Measurements from ENCODE around the gene PFKL.

The PFKL gene

DNA sequence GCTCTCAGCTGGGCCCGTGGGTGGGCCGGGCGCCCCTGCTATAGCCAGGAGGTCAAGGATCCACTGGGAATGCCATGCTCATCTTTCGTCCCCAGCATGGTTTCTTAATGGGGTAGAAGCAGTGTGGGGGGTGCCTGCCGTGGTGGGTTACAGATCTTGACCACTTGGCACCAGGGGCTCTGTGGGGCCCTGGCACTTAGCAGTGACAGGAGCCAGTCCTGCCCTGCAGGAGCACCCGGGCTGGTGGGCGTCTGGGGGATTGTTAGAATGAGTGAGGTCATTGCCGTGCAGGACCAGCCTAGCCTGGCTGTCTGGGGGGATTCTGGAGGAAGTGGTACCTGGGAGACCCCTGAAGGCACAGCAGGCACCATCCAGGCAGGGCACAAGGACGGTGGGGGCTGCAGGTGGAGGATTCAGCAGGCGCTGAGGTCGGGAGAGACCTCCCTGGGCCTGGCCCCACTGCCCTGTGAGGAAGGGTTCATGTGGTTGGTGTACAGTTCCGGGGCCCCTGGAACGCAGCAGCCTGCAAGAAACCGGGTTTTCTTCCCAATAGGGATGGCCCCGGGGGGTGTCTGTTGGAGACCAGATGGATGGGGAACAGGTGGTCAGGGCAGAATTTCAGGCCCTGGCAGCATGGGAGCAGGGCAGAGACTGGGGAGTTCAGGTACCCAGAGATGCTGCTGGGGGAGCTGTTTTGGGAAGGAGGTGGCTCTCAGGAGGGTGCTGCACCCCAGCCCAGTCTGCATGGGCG is 9.4 kb upstream of the PFKL start:
- Histone ChIP-seq H3K9me3 (ENCODE audit: control insufficient read depth in 2 of 2, low read length in 2 of 2) (no peaks in the 10 kb centered on the region), H3K9ac (ENCODE audit: low read length in 2 of 2) (no peak overlapping the region), H3K36me3 (ENCODE audit: control insufficient read depth in 2 of 2, insufficient read depth in 2 of 2, low read length in 2 of 2) (no peaks in the 10 kb centered on the region), H3K27ac (ENCODE audit: low read length) (no peak overlapping the region), H3K4me3 (ENCODE audit: low read length in 2 of 2) (no peak overlapping the region), H3K4me1 (ENCODE audit: control insufficient read depth, insufficient read depth, low read length) (peaks cover 10% of the 10 kb centered on the region), H3K27me3 (ENCODE audit: control insufficient read depth in 1 of 2, insufficient read depth in 2 of 2, low read length in 2 of 2) (peaks cover 15 to 28% of the 10 kb centered on the region in 2 donors)

DNA sequence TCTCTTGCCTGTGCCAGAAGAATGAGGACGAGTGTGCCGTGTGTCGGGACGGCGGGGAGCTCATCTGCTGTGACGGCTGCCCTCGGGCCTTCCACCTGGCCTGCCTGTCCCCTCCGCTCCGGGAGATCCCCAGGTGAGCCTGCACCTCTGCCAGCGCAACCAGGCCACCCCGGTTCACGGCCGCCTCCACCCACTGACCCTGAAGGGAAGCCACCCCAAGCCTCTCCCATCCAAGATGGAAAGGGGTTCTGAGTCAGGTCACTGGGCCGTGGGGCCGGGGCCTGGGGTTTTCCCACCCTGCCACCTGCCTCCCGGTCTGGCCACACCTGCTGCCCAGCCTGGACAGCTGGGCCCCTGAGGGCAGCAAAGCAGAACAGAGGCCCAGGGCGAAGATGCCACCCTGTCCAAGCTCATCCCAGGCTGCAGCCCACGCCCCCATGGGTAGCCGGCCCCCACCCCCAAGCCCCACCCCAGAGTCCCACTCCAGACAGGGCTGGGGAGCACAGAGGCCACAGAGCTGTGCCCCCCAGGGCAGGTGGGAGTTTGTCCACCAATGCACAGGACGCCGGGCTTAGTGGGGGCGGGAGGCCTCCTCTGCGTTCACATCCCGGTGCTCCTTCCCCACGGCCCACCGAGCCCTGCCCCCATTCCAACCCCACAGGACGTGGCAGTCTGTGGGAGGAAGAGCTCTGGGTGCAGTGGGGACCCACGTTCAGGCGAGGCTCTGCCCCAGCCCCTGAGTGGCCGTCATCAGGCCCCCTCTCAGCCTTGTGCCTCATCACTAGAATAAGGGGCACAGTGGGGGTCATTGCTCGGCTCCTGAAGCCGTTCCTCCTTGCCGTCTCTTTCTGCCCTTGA is 8.5 kb upstream of the PFKL start:
- Histone ChIP-seq H3K36me3 (ENCODE audit: control insufficient read depth in 2 of 2, insufficient read depth in 2 of 2, low read length in 2 of 2) (no peaks in the 10 kb centered on the region), H3K9me3 (ENCODE audit: control insufficient read depth in 2 of 2, low read length in 2 of 2) (no peaks in the 10 kb centered on the region)

DNA sequence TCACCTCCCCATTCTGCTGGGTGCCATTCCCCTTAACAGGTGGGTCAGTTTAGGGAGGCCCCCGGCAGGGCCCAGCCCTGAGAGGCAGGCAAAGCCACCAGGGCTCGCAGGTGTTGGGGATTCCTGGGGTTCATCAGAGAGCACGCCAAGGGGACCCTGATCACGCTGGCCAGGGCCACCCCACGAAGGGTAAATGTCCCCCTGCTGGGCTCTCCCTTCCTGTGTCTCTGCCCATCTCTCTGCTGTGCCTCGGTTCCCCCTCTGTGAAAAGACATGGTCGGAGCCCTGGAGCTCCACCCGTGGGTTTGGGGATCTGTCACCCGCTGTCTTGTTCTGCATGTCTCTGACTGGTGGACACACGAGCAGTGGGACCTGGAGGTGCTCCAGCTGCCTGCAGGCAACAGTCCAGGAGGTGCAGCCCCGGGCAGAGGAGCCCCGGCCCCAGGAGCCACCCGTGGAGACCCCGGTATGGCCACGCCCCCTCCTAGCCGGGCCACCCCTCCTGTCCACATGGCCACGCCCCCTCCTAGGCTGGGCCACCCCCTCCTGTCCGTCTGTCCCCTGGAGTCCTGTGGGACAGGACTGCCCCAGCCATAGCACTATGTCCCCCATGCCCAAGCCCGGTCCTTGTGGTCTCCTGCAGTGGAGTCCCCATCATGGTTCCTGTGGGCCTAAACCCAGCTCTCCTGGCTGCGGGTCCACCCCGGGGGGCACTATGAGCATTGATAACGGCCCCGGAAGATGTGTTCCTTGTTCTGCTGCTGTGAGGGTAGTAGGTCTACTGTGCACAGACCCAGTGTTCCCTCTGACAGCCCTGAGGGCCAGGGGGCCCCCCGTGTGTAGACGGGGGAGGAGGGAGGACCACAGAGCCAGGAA is 7.7 kb upstream of the PFKL start:
- H3K27ac ChIP-seq (ENCODE audit: low read length): no peak overlapping the region
- no peaks in the 10 kb centered on the region for H3K9me3 ChIP-seq (ENCODE audit: control insufficient read depth in 2 of 2, low read length in 2 of 2)
- H3K9ac ChIP-seq (ENCODE audit: low read length in 2 of 2): no peak overlapping the region
- H3K4me3 ChIP-seq (ENCODE audit: low read length in 2 of 2): no peak overlapping the region
- no peaks in the 10 kb centered on the region for H3K36me3 ChIP-seq (ENCODE audit: control insufficient read depth in 2 of 2, insufficient read depth in 2 of 2, low read length in 2 of 2)
- peaks cover 11% of the 10 kb centered on the region for H3K4me1 ChIP-seq (ENCODE audit: control insufficient read depth, insufficient read depth, low read length)
- H3K27me3 ChIP-seq (ENCODE audit: control insufficient read depth in 1 of 2, insufficient read depth in 2 of 2, low read length in 2 of 2): peaks cover 11 to 24% of the 10 kb centered on the region in 2 donors

More for the DNA sequence above, 8.5 kb upstream of the PFKL start:
- Histone ChIP-seq H3K9ac (ENCODE audit: low read length in 2 of 2) (no peak overlapping the region), H3K4me3 (ENCODE audit: low read length in 2 of 2) (no peak overlapping the region), H3K27me3 (ENCODE audit: control insufficient read depth in 1 of 2, insufficient read depth in 2 of 2, low read length in 2 of 2) (peaks cover 15 to 28% of the 10 kb centered on the region in 2 donors), H3K27ac (ENCODE audit: low read length) (no peak overlapping the region), H3K4me1 (ENCODE audit: control insufficient read depth, insufficient read depth, low read length) (peaks cover 11% of the 10 kb centered on the region)

DNA sequence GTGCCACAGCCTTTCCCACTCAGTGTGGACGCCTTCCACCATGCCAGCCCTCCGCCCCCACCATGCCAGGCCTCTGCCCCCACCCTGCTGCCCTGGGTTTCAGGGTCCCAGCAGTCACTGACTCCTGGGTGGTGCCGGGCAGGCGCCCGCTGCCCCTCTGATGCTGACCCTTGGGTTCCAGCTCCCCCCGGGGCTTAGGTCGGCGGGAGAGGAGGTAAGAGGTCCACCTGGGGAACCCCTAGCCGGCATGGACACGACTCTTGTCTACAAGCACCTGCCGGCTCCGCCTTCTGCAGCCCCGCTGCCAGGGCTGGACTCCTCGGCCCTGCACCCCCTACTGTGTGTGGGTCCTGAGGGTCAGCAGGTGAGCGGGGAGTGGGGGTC is 7.0 kb upstream of the PFKL start:
- Histone ChIP-seq H3K36me3 (ENCODE audit: control insufficient read depth in 2 of 2, insufficient read depth in 2 of 2, low read length in 2 of 2) (no peaks in the 10 kb centered on the region), H3K27me3 (ENCODE audit: control insufficient read depth in 1 of 2, insufficient read depth in 2 of 2, low read length in 2 of 2) (peaks cover 9 to 18% of the 10 kb centered on the region in 2 donors), H3K4me3 (ENCODE audit: low read length in 2 of 2) (no peak overlapping the region), H3K9ac (ENCODE audit: low read length in 2 of 2) (no peak overlapping the region), H3K9me3 (ENCODE audit: control insufficient read depth in 2 of 2, low read length in 2 of 2) (no peaks in the 10 kb centered on the region), H3K4me1 (ENCODE audit: control insufficient read depth, insufficient read depth, low read length) (peaks cover 16% of the 10 kb centered on the region), H3K27ac (ENCODE audit: low read length) (no peak overlapping the region)

DNA sequence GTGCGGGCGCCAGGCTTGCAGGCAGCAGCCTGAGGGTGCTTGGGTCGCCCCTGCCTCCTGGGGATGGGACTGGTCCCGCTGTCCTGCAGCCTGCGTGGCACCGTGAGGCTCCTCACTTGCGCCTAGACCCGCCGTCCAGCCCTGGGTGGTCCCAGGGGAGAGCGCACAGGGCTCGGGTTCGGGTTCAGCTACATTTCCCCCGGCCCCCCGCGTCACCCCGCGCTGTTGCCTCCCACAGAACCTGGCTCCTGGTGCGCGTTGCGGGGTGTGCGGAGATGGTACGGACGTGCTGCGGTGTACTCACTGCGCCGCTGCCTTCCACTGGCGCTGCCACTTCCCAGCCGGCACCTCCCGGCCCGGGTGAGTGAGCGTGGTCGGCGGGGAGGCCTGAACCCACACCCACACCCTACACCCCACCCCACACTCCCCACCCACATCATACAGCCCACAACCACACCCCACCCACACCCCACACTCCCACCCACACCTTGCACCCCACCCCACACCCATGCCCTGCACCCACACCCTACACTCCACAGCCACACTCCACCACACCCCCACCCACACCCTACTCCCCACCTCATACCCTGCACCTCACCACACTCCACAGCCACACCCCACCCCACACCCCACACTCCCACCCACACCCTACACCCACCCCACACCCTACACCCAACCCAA is 6.2 kb upstream of the PFKL start:
- Histone ChIP-seq H3K9me3 (ENCODE audit: control insufficient read depth in 2 of 2, low read length in 2 of 2) (no peaks in the 10 kb centered on the region), H3K4me3 (ENCODE audit: low read length in 2 of 2) (no peak overlapping the region), H3K27me3 (ENCODE audit: control insufficient read depth in 1 of 2, insufficient read depth in 2 of 2, low read length in 2 of 2) (peaks cover 8 to 16% of the 10 kb centered on the region in 2 donors), H3K9ac (ENCODE audit: low read length in 2 of 2) (no peak overlapping the region), H3K36me3 (ENCODE audit: control insufficient read depth in 2 of 2, insufficient read depth in 2 of 2, low read length in 2 of 2) (no peaks in the 10 kb centered on the region), H3K27ac (ENCODE audit: low read length) (no peak overlapping the region), H3K4me1 (ENCODE audit: control insufficient read depth, insufficient read depth, low read length) (peaks cover 17% of the 10 kb centered on the region)

DNA sequence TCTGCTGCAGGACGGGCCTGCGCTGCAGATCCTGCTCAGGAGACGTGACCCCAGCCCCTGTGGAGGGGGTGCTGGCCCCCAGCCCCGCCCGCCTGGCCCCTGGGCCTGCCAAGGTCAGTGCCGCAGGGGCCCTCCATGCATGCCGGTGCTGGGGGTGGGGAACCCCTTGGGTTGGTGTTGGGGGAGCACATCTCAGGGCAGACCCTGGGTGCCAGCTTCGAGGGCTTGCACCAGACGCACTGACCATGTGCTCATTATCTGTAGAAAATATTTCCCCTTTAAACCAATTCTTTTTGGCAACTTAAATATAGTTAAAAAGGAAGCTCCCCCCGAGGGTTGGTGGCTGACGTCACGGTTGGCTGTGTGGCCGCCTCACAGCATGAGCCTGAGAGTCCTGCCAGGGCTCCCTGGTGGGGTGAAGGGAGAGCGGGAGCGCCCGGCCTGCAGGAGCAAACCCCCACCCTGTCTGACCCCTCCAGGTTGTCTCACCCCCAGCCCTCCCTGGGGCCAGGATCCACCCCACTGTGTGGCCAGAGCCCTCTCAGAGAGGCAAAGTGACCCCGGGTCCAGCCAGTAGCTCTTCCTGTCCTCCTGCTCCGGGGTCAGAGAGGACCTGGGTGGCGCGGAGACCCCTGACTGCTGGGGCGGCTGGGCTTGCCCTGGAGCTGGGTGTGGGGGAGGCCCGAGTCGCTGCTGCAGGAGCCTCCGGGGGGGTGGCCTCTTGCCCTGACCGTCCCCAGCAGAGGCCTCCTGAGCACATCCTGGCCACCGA is 5.3 kb upstream of the PFKL start:
- Histone ChIP-seq H3K27ac (ENCODE audit: low read length) (no peak overlapping the region), H3K27me3 (ENCODE audit: control insufficient read depth in 1 of 2, insufficient read depth in 2 of 2, low read length in 2 of 2) (peaks cover 8 to 16% of the 10 kb centered on the region in 2 donors), H3K36me3 (ENCODE audit: control insufficient read depth in 2 of 2, insufficient read depth in 2 of 2, low read length in 2 of 2) (no peaks in the 10 kb centered on the region), H3K9ac (ENCODE audit: low read length in 2 of 2) (no peak overlapping the region), H3K4me3 (ENCODE audit: low read length in 2 of 2) (no peak overlapping the region), H3K4me1 (ENCODE audit: control insufficient read depth, insufficient read depth, low read length) (peaks cover 22% of the 10 kb centered on the region), H3K9me3 (ENCODE audit: control insufficient read depth in 2 of 2, low read length in 2 of 2) (no peaks in the 10 kb centered on the region)

DNA sequence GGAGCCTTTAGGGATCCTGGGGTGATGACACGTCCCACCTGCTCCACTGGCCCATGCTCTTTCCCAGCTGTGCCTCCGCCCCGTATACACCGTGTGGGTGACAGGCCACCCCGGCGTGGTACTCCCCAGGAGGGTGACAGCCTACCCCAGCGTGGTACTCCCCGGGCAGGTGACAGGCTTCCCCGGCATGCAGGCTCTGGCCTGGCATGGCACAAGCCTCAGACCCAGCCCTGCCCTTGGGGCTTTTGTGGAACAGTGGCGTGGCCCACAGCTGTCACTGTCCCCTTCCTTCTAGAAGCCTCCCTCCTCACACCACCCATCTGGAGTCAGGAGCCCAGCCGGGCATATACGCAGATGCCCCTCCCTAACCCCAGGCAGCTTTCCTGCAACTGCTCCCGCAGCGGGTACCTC is 4.7 kb upstream of the PFKL start:
- Histone ChIP-seq H3K27ac (ENCODE audit: low read length) (no peak overlapping the region), H3K4me1 (ENCODE audit: control insufficient read depth, insufficient read depth, low read length) (peaks cover 23% of the 10 kb centered on the region), H3K9ac (ENCODE audit: low read length in 2 of 2) (no peak overlapping the region), H3K4me3 (ENCODE audit: low read length in 2 of 2) (no peak overlapping the region), H3K9me3 (ENCODE audit: control insufficient read depth in 2 of 2, low read length in 2 of 2) (no peaks in the 10 kb centered on the region), H3K36me3 (ENCODE audit: control insufficient read depth in 2 of 2, insufficient read depth in 2 of 2, low read length in 2 of 2) (no peaks in the 10 kb centered on the region), H3K27me3 (ENCODE audit: control insufficient read depth in 1 of 2, insufficient read depth in 2 of 2, low read length in 2 of 2) (peaks cover 8 to 16% of the 10 kb centered on the region in 2 donors)

DNA sequence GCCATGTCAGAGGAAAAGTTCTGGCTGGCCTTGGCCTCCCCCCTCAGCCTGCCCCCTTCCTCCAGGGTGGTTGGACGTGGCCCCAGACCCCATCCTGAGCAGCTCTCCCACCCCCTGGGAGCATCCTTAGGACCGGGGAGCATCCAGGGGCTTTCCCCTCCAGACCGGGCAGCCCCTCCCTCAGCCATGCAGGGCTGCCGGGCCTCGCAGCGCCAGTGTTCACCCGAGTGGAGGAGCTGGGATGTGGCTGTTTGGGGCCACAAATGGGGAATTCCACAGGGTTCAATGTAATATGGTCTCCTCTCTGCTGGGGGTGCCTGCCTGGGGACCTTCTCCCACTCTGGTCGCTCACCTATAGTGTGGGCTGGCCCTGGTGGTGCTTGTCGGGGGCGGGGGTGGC is 4.2 kb upstream of the PFKL start:
- Histone ChIP-seq H3K36me3 (ENCODE audit: control insufficient read depth in 2 of 2, insufficient read depth in 2 of 2, low read length in 2 of 2) (no peaks in the 10 kb centered on the region), H3K9me3 (ENCODE audit: control insufficient read depth in 2 of 2, low read length in 2 of 2) (no peaks in the 10 kb centered on the region), H3K4me1 (ENCODE audit: control insufficient read depth, insufficient read depth, low read length) (peaks cover 25% of the 10 kb centered on the region), H3K4me3 (ENCODE audit: low read length in 2 of 2) (no peak overlapping the region), H3K27me3 (ENCODE audit: control insufficient read depth in 1 of 2, insufficient read depth in 2 of 2, low read length in 2 of 2) (peaks cover 6 to 16% of the 10 kb centered on the region in 2 donors), H3K9ac (ENCODE audit: low read length in 2 of 2) (no peak overlapping the region), H3K27ac (ENCODE audit: low read length) (no peak overlapping the region)

DNA sequence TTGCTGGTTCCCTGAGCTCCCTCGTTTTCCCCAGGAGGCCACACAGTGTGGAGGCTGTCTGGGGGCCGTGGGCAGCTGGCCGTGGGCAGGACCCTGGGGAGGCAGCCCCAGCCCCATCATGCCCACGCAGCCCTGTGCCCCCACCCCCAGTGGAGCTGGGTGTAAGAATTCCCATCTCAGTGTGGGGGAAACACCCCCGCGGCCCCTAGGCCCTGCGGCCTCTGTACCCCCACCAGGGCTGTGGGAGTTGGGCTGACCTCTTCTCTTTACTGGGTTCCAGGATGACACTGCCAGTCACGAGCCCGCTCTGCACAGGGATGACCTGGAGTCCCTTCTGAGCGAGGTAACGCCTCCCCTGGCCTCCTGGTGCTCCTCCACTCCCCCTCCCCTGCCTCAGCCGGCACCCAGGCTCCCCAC is 3.7 kb upstream of the PFKL start:
- peaks cover 30% of the 10 kb centered on the region for H3K4me1 ChIP-seq (ENCODE audit: control insufficient read depth, insufficient read depth, low read length)
- no peaks in the 10 kb centered on the region for H3K9me3 ChIP-seq (ENCODE audit: control insufficient read depth in 2 of 2, low read length in 2 of 2)
- no peak overlapping the region for H3K4me3 ChIP-seq (ENCODE audit: low read length in 2 of 2)
- H3K27ac ChIP-seq (ENCODE audit: low read length): no peak overlapping the region
- peaks cover 6 to 16% of the 10 kb centered on the region in 2 donors for H3K27me3 ChIP-seq (ENCODE audit: control insufficient read depth in 1 of 2, insufficient read depth in 2 of 2, low read length in 2 of 2)
- no peak overlapping the region for H3K9ac ChIP-seq (ENCODE audit: low read length in 2 of 2)
- no peaks in the 10 kb centered on the region for H3K36me3 ChIP-seq (ENCODE audit: control insufficient read depth in 2 of 2, insufficient read depth in 2 of 2, low read length in 2 of 2)

Measured in stomach smooth muscle (tissue), 2 donors.